ENCODE measurements around the gene TRIO.
A peak's percentile ranks its signal among the peaks of the same experiment; 100 is the strongest.

TRIO gene

GRCh38 chr5:14272548-14273205, 129.5 kb downstream of the TRIO start (continued):
- TF ChIP-seq, protein P1, sequence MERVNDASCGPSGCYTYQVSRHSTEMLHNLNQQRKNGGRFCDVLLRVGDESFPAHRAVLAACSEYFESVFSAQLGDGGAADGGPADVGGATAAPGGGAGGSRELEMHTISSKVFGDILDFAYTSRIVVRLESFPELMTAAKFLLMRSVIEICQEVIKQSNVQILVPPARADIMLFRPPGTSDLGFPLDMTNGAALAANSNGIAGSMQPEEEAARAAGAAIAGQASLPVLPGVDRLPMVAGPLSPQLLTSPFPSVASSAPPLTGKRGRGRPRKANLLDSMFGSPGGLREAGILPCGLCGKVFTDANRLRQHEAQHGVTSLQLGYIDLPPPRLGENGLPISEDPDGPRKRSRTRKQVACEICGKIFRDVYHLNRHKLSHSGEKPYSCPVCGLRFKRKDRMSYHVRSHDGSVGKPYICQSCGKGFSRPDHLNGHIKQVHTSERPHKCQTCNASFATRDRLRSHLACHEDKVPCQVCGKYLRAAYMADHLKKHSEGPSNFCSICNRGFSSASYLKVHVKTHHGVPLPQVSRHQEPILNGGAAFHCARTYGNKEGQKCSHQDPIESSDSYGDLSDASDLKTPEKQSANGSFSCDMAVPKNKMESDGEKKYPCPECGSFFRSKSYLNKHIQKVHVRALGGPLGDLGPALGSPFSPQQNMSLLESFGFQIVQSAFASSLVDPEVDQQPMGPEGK (tag by site-specific recombination; IDR thresholded peaks at IDR 0.05): no peak
- TF ChIP-seq ZNF501 (tag by site-specific recombination; IDR thresholded peaks at IDR 0.05) (no peak; the same call in 1 of the 2 replicates), ZNF701 (tag by site-specific recombination; IDR thresholded peaks at IDR 0.05) (no peak), WT1 (tag by site-specific recombination; IDR thresholded peaks at IDR 0.05) (peak; percentile 53; the same call in 1 of the 2 replicates), MZF1 (tag by site-specific recombination; IDR thresholded peaks at IDR 0.05; ENCODE audit: borderline replicate concordance) (no peak), ZNF174 (tag by site-specific recombination; IDR thresholded peaks at IDR 0.05) (no peak), KLF16 (tag by site-specific recombination; IDR thresholded peaks at IDR 0.05) (no peak), ZNF19 (tag by site-specific recombination; IDR thresholded peaks at IDR 0.05; ENCODE audit: low read depth) (no peak), FEZF1 (tag by site-specific recombination; IDR thresholded peaks at IDR 0.05) (peak; percentile 81), OSR2 (tag by site-specific recombination; IDR thresholded peaks at IDR 0.05) (peak; percentile 93), ZNF660 (tag by site-specific recombination; IDR thresholded peaks at IDR 0.05) (0 out of 2 replicates have a peak, but pooled peaks have one; percentile 41), ZNF112 (tag by site-specific recombination; IDR thresholded peaks at IDR 0.05) (no peak), ZNF280D (tag by site-specific recombination; IDR thresholded peaks at IDR 0.05) (no peak), ZNF670 (tag by site-specific recombination; IDR thresholded peaks at IDR 0.05; ENCODE audit: low read depth) (no peak), ZNF521 (tag by site-specific recombination; IDR thresholded peaks at IDR 0.05) (no peak), ZNF280C (tag by site-specific recombination; IDR thresholded peaks at IDR 0.05) (no peak), ZNF37A (tag by site-specific recombination; IDR thresholded peaks at IDR 0.05) (peak; percentile 3; the same call in 1 of the 2 replicates), ZNF16 (tag by site-specific recombination; IDR thresholded peaks at IDR 0.05; ENCODE audit: low read depth) (no peak), HOXA7 (CRISPR knock-in tag; IDR thresholded peaks at IDR 0.05; ENCODE audit: borderline replicate concordance) (no peak), ZNF791 (tag by site-specific recombination; IDR thresholded peaks at IDR 0.05) (no peak), GLIS2 (tag by site-specific recombination; IDR thresholded peaks at IDR 0.05) (no peak), SETDB1 (IDR thresholded peaks at IDR 0.05; ENCODE audit: insufficient read length, low read length) (no peak), ZNF558 (tag by site-specific recombination; IDR thresholded peaks at IDR 0.05) (peak; percentile 37; the same call in 1 of the 2 replicates), ZNF548 (tag by site-specific recombination; IDR thresholded peaks at IDR 0.05) (no peak), ZBTB8A (tag by site-specific recombination; IDR thresholded peaks at IDR 0.05) (0 out of 2 replicates have a peak, but pooled peaks have one; percentile 12), ZBTB7A (tag by site-specific recombination; IDR thresholded peaks at IDR 0.05; ENCODE audit: low read depth) (no peak)
- TF ChIP-seq, protein P2, sequence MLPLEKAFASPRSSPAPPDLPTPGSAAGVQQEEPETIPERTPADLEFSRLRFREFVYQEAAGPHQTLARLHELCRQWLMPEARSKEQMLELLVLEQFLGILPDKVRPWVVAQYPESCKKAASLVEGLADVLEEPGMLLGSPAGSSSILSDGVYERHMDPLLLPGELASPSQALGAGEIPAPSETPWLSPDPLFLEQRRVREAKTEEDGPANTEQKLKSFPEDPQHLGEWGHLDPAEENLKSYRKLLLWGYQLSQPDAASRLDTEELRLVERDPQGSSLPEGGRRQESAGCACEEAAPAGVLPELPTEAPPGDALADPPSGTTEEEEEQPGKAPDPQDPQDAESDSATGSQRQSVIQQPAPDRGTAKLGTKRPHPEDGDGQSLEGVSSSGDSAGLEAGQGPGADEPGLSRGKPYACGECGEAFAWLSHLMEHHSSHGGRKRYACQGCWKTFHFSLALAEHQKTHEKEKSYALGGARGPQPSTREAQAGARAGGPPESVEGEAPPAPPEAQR (tag by site-specific recombination; IDR thresholded peaks at IDR 0.05): no peak
- TF ChIP-seq, protein P3, sequence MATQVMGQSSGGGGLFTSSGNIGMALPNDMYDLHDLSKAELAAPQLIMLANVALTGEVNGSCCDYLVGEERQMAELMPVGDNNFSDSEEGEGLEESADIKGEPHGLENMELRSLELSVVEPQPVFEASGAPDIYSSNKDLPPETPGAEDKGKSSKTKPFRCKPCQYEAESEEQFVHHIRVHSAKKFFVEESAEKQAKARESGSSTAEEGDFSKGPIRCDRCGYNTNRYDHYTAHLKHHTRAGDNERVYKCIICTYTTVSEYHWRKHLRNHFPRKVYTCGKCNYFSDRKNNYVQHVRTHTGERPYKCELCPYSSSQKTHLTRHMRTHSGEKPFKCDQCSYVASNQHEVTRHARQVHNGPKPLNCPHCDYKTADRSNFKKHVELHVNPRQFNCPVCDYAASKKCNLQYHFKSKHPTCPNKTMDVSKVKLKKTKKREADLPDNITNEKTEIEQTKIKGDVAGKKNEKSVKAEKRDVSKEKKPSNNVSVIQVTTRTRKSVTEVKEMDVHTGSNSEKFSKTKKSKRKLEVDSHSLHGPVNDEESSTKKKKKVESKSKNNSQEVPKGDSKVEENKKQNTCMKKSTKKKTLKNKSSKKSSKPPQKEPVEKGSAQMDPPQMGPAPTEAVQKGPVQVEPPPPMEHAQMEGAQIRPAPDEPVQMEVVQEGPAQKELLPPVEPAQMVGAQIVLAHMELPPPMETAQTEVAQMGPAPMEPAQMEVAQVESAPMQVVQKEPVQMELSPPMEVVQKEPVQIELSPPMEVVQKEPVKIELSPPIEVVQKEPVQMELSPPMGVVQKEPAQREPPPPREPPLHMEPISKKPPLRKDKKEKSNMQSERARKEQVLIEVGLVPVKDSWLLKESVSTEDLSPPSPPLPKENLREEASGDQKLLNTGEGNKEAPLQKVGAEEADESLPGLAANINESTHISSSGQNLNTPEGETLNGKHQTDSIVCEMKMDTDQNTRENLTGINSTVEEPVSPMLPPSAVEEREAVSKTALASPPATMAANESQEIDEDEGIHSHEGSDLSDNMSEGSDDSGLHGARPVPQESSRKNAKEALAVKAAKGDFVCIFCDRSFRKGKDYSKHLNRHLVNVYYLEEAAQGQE (tag by site-specific recombination; IDR thresholded peaks at IDR 0.05): no peak
